GM12878 (cell line): ENCODE measurements around the gene GPC3. TPM values are rescaled to one million over a fixed set of nuclear protein-coding genes. Genes with fewer than 3 reads are reported as not detected.

Source experiments
- ATAC-seq: fragments of 200-7000 bp; cut with Tn5 transposase; 3 replicates; pipeline ENCODE4 v1.9.1; 2020; ENCODE audit warnings: mild to moderate bottlenecking, moderate library complexity
- BruUV-seq: library from RNA; stranded (reverse); fragments of 400-500 nt; replicated peaks from 2 replicates; lab custom pipeline; 2021; lab: Mats Ljungman, UMichigan
- CTCF ChIA-PET: fragments of 300-600 bp; sonication (Branson Sonifier 250); formaldehyde crosslinking; extraction: SDS; loops from one replicate; lab custom pipeline; 2021; ENCODE audit warnings: inconsistent platforms; lab: Yijun Ruan, JAX
- POLR2A ChIA-PET: fragments of 350-600 bp; formaldehyde crosslinking; extraction: SDS; loops from one replicate; lab custom pipeline; 2021; ENCODE audit warnings: inconsistent platforms; lab: Charles Lee
- RAD21 ChIA-PET: fragments of 300-600 bp; sonication (Branson Sonifier 250); formaldehyde crosslinking; loops from one replicate; lab custom pipeline; 2023; ENCODE audit warnings: antibody characterized with exemption; ENCODE audit not compliant: unreplicated experiment; lab: Charles Lee
- SMC1A ChIA-PET: fragments of 300-600 bp; sonication (Branson Sonifier 250); formaldehyde crosslinking; loops from one replicate; lab custom pipeline; 2023; ENCODE audit not compliant: unreplicated experiment, uncharacterized antibody; lab: Charles Lee
- DNase-seq: peaks from one replicate; pipeline ENCODE4 v3.0.0-alpha.2; 2011; ENCODE audit warnings: low read depth, low spot score
- FAIRE-seq: peaks from 3 replicates; lab custom pipeline; 2011; peaks lifted over from hg19 to GRCh38; lab: Jason Lieb, UNC
- H2AFZ ChIP-seq: 2 replicates; pipeline ENCODE4 v1.6.0; 2011; ENCODE audit warnings: low read depth, low read length, control low read depth; ENCODE audit not compliant: control insufficient read depth
- H3K27ac ChIP-seq: 2 replicates; pipeline ENCODE4 v1.5.1; 2011; ENCODE audit warnings: control low read depth; ENCODE audit not compliant: control insufficient read depth, insufficient read depth
- H3K27me3 ChIP-seq, 2 experiments: replicated peaks in 1 of 2; 2 replicates each; pipeline versions ENCODE4 v1.6.0 to v1.6.1; 2011; ENCODE audit warnings: low read length in 1 of 2; ENCODE audit not compliant: control insufficient read depth in 2 of 2, insufficient read depth in 2 of 2
- H3K36me3 ChIP-seq, 2 experiments: 2 replicates each; pipeline ENCODE4 v1.5.1; 2011; ENCODE audit warnings: low read length in 1 of 2; ENCODE audit not compliant: control insufficient read depth in 2 of 2, insufficient read depth in 2 of 2
- H3K4me1 ChIP-seq: 2 replicates; pipeline ENCODE4 v1.6.1; 2011; ENCODE audit warnings: mild to moderate bottlenecking, low read length, moderate library complexity, mixed read lengths; ENCODE audit not compliant: control insufficient read depth, insufficient read depth
- H3K4me2 ChIP-seq: 2 replicates; pipeline ENCODE4 v1.6.0; 2011; ENCODE audit warnings: control low read depth; ENCODE audit not compliant: control insufficient read depth, insufficient read depth
- H3K4me3 ChIP-seq: fragments of 200-600 bp; sonication (generic); 2 replicates; pipeline ENCODE4 v1.5.1; 2016
- H3K79me2 ChIP-seq: 2 replicates; pipeline ENCODE4 v1.6.0; 2011; ENCODE audit warnings: low read length; ENCODE audit not compliant: control insufficient read depth, insufficient read depth
- H3K9ac ChIP-seq: 2 replicates; pipeline ENCODE4 v1.8.0; 2011; ENCODE audit warnings: low read length, control low read depth, mixed read lengths; ENCODE audit not compliant: control insufficient read depth, insufficient read depth
- H3K9me3 ChIP-seq: replicated peaks from 3 replicates; pipeline ENCODE4 v1.5.1; 2011; ENCODE audit warnings: mild to moderate bottlenecking, low read length; ENCODE audit not compliant: control insufficient read depth, insufficient read depth
- H4K20me1 ChIP-seq: 2 replicates; pipeline ENCODE4 v1.6.0; 2011; ENCODE audit not compliant: control insufficient read depth, insufficient read depth
- ASH2L ChIP-seq: fragments of 300-600, 200-600 bp; sonication (generic); IDR thresholded peaks from 2 replicates; pipeline ENCODE4 v1.6.1; 2017; ENCODE audit warnings: low read depth, mild to moderate bottlenecking, borderline replicate concordance
- E2F8 ChIP-seq: fragments of 450-650 bp; IDR thresholded peaks from 2 replicates; pipeline ENCODE4 v1.6.1; 2018; ENCODE audit warnings: mild to moderate bottlenecking, low read depth, moderate library complexity; ENCODE audit not compliant: partially characterized antibody
- HCFC1 ChIP-seq: fragments of 150-350 bp; IDR thresholded peaks from 2 replicates; pipeline ENCODE4 v1.6.1; 2014; ENCODE audit warnings: low read length
- HDAC2 ChIP-seq: fragments of 200-600 bp; sonication (generic); IDR thresholded peaks from 2 replicates; pipeline ENCODE4 v1.6.1; 2017
- IRF4 ChIP-seq: IDR thresholded peaks from 2 replicates; pipeline ENCODE4 v1.6.1; 2011; ENCODE audit warnings: low read depth, low read length
- RELA ChIP-seq: fragments of 450-650 bp; IDR thresholded peaks from 2 replicates; pipeline ENCODE4 v1.8.0; 2014; ENCODE audit warnings: borderline replicate concordance; ENCODE audit not compliant: partially characterized antibody
- SMAD1 ChIP-seq: fragments of 450-650 bp; IDR thresholded peaks from 2 replicates; pipeline ENCODE4 v1.6.1; 2018; ENCODE audit warnings: mild to moderate bottlenecking, low read depth; ENCODE audit not compliant: partially characterized antibody
- SMC3 ChIP-seq: IDR thresholded peaks from 2 replicates; pipeline ENCODE4 v1.6.1; 2011; ENCODE audit warnings: low read length, improper control_type of control experiment, borderline replicate concordance
- SUPT20H ChIP-seq: IDR thresholded peaks from 2 replicates; pipeline ENCODE4 v1.6.1; 2011; ENCODE audit warnings: low read depth, mild to moderate bottlenecking, low read length, moderate library complexity, borderline replicate concordance; ENCODE audit not compliant: control insufficient read depth
- TCF3 ChIP-seq: IDR thresholded peaks from 2 replicates; pipeline ENCODE4 v1.6.1; 2012; ENCODE audit warnings: low read depth, mild to moderate bottlenecking, low read length, borderline replicate concordance; ENCODE audit not compliant: insufficient read depth
- ZBTB33 ChIP-seq: fragments of 450-650 bp; IDR thresholded peaks from 2 replicates; pipeline ENCODE4 v1.6.1; 2017; ENCODE audit warnings: mild to moderate bottlenecking
- ZNF217 ChIP-seq: fragments of 450-650 bp; IDR thresholded peaks from 2 replicates; pipeline ENCODE4 v1.6.1; 2017; ENCODE audit warnings: antibody characterized with exemption, mild to moderate bottlenecking
- ZNF384 ChIP-seq: IDR thresholded peaks from 2 replicates; pipeline ENCODE4 v1.6.1; 2012; ENCODE audit warnings: low read depth, mild to moderate bottlenecking, low read length, improper control_type of control experiment, borderline replicate concordance
- WGBS: methylation state at CpG from one replicate; pipeline ENCODE4 v1.1.6; 2016; ENCODE audit warnings: low lambda C conversion rate; ENCODE audit not compliant: insufficient replicate concordance, insufficient coverage; ENCODE audit errors: missing lambda C conversion rate; 5-methylcytosine and 5-hydroxymethylcytosine counted together
- in situ Hi-C: fragments of 300-500 bp; cut with MboI; formaldehyde crosslinking; loops from 9 replicates; pipeline ENCODE4 v1.14.3; 2018; ENCODE audit warnings: mixed read lengths
- intact Hi-C: fragments of 100-400 bp; cut with micrococcal nuclease; formaldehyde crosslinking; loops from one replicate; pipeline ENCODE4 v1.14.2; 2022; ENCODE audit not compliant: unreplicated experiment
- polyA plus RNA-seq, 11 experiments: library from polyadenylated mRNA; depleted of rRNA in 4 of 11; unstranded in 6 of 11; stranded (reverse) in 5 of 11; fragments of >200 nt; fragmentation: Nextera tagmentation in 4 of 11; fragmentation: Illumina TruSeq in 1 of 11; extraction: Ambion mirVana in 4 of 11; extraction: Trizol in 1 of 11; gene quantifications; 1 replicate in 1 of 11; 2 replicates in 10 of 11; pipeline versions ENCODE4 v1.2.1 to v1.2.3, GENCODE V29; 2011 to 2016; ENCODE audit warnings: inconsistent platforms in 2 of 11, missing spikeins in 2 of 11, low read depth in 1 of 11
- total RNA-seq, 4 experiments: library from RNA; depleted of rRNA in 3 of 4; stranded (reverse); fragments of >200 nt in 3 of 4; fragmentation: Illumina TruSeq in 1 of 4; extraction: Trizol in 1 of 4; gene quantifications; 2 replicates each; pipeline versions ENCODE4 v1.2.1 to v1.2.3, GENCODE V29; 2013 to 2021
- TF ChIP-seq, protein P1 (sequence below): fragments of 150-350 bp; IDR thresholded peaks from 2 replicates; pipeline ENCODE4 v1.6.1; 2014; ENCODE audit warnings: mild to moderate bottlenecking, low read depth, low read length

Gene GPC3
- total and polyA plus RNA-seq, 10 of the 15 experiments (the other 5 are each of a cell fraction or from before 2014, with no cell fraction given) = 0.09 to 0.82 TPM; not detected in 8

- TF ChIP-seq ZBTB33 (no peak), RELA (no peak), IRF4 (no peak), SMC3 (no peak), E2F8 (no peak)
Measured at GRCh38 chrX:133523081-133523487, 462.3 kb downstream of the GPC3 start (continued).

GRCh38 chrX:133516686-133517085 is 468.7 kb downstream of the GPC3 start:
- Histone ChIP-seq H3K79me2 (no peaks in the 10 kb centered on the region), H3K36me3 (no peaks in the 10 kb centered on the region), H3K4me2 (no peak overlapping the region), H3K4me1 (no peaks in the 10 kb centered on the region), H3K4me3 (no peak overlapping the region), H2AFZ (no peak overlapping the region), H3K27ac (no peak overlapping the region), H4K20me1 (no peaks in the 10 kb centered on the region), H3K27me3 (no peaks in the 10 kb centered on the region), H3K9ac (no peak overlapping the region), H3K9me3 (no peaks in the 10 kb centered on the region)
- no TSS peak for BruUV-seq
- intact Hi-C loops (no loop called here), in situ Hi-C loops (no loop called here)
- ChIA-PET CTCF (no interaction called here), POLR2A (no interaction called here), RAD21 (no interaction called here), SMC1A (no interaction called here)
- DNase-seq (no peak), FAIRE-seq (no peak), ATAC-seq (no peak)
- TF ChIP-seq, protein P1, sequence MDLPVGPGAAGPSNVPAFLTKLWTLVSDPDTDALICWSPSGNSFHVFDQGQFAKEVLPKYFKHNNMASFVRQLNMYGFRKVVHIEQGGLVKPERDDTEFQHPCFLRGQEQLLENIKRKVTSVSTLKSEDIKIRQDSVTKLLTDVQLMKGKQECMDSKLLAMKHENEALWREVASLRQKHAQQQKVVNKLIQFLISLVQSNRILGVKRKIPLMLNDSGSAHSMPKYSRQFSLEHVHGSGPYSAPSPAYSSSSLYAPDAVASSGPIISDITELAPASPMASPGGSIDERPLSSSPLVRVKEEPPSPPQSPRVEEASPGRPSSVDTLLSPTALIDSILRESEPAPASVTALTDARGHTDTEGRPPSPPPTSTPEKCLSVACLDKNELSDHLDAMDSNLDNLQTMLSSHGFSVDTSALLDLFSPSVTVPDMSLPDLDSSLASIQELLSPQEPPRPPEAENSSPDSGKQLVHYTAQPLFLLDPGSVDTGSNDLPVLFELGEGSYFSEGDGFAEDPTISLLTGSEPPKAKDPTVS = no peak
- no peak for TF ChIP-seq SMAD1
- TF ChIP-seq ASH2L = no peak
- no peak for TF ChIP-seq ZBTB33
- TF ChIP-seq HDAC2 = no peak
- no peak for TF ChIP-seq HCFC1
- TF ChIP-seq ZNF384 = no peak
- TF ChIP-seq ZNF217 = no peak
- TF ChIP-seq IRF4 = no peak
- TF ChIP-seq TCF3 = no peak
- TF ChIP-seq SUPT20H = no peak
- WGBS = 0% methylated on average over 3 of the region's 3 CpGs
